Colonic mucosa (tissue), 4 donors: Measurements from ENCODE around the gene ARSI. TPM values are rescaled to one million over a fixed set of nuclear protein-coding genes. Genes with fewer than 3 reads are reported as not detected.

Source experiments
- DNase-seq: peaks from one replicate; pipeline ENCODE4 v3.0.0-alpha.2; 2020
- H3K27ac ChIP-seq: fragments of 200-600 bp; one replicate; pipeline ENCODE4 v1.8.0; 2021
- H3K27me3 ChIP-seq: fragments of 200-600 bp; one replicate; pipeline ENCODE4 v1.8.0; 2021
- H3K36me3 ChIP-seq: fragments of 200-600 bp; one replicate; pipeline ENCODE4 v1.8.0; 2021
- H3K4me1 ChIP-seq: fragments of 200-600 bp; one replicate; pipeline ENCODE4 v1.8.0; 2021; ENCODE audit warnings: mild to moderate bottlenecking
- H3K4me3 ChIP-seq: fragments of 200-600 bp; one replicate; pipeline ENCODE4 v1.8.0; 2021
- H3K9ac ChIP-seq, 2 donors: one replicate each; pipeline ENCODE4 v1.7.0; 2013; ENCODE audit warnings: control low read depth in 2 of 2, low read depth in 2 of 2, low read length in 2 of 2
- H3K9me3 ChIP-seq: fragments of 200-600 bp; one replicate; pipeline ENCODE4 v1.8.0; 2021
- intact Hi-C: fragments of 100-400 bp; cut with DNase I; formaldehyde crosslinking; loops from one replicate; pipeline ENCODE4 v1.14.1; 2022
- total RNA-seq, 2 donors: library from RNA; stranded (reverse); fragmentation: NEBNext Ultra II Directional in 1 of 2; extraction: Animal tissue kit (Norgen Biotek cat#: 25700) in 1 of 2; gene quantifications; one replicate each; pipeline ENCODE4 v1.2.1, GENCODE V29; 2021
- TF ChIP-seq, protein P1 (sequence below): fragments of 200-600 bp; IDR thresholded peaks from one replicate; pipeline ENCODE4 v1.8.0; 2022; ENCODE audit warnings: antibody characterized with exemption, mild to moderate bottlenecking
- donor health status: healthy.
- donor health status: DM: no; HTN: no; CAD: no.
- donor health status: DM: no; HTN: no; CAD: no.

ARSI gene
- total RNA-seq, 2 donors from 2014 or later, result 0.17 to 0.69 TPM

DNA sequence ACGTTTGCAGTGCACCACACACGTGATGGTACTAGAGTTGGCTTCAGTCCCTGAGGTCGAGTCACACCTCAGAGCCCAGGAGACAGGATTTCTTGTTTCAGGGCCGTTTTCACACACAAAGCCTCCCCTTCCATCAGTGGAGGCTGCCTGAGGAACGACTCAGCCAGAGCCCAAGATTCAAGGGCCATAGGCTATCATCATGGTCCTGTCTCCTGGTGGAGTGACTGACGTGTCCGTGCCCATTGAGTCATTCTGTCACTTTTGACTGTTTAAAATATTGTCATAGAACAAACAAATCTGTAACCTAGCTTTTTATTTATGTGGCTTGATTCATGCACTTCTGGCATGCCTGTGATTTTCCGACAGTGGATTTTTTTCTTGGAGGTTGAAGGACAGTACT, 41.5 kb downstream of the ARSI start:
- Histone ChIP-seq H3K9me3 (no peaks in the 10 kb centered on the region), H3K27ac (no peak overlapping the region), H3K4me1 (no peaks in the 10 kb centered on the region), H3K27me3 (no peaks in the 10 kb centered on the region), H3K9ac (no peak overlapping the region), H3K36me3 (no peaks in the 10 kb centered on the region), H3K4me3 (no peak overlapping the region)
- no peak for DNase-seq
- intact Hi-C loops, result no loop called here
- TF ChIP-seq, protein P1, sequence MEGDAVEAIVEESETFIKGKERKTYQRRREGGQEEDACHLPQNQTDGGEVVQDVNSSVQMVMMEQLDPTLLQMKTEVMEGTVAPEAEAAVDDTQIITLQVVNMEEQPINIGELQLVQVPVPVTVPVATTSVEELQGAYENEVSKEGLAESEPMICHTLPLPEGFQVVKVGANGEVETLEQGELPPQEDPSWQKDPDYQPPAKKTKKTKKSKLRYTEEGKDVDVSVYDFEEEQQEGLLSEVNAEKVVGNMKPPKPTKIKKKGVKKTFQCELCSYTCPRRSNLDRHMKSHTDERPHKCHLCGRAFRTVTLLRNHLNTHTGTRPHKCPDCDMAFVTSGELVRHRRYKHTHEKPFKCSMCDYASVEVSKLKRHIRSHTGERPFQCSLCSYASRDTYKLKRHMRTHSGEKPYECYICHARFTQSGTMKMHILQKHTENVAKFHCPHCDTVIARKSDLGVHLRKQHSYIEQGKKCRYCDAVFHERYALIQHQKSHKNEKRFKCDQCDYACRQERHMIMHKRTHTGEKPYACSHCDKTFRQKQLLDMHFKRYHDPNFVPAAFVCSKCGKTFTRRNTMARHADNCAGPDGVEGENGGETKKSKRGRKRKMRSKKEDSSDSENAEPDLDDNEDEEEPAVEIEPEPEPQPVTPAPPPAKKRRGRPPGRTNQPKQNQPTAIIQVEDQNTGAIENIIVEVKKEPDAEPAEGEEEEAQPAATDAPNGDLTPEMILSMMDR, result no peak

DNA sequence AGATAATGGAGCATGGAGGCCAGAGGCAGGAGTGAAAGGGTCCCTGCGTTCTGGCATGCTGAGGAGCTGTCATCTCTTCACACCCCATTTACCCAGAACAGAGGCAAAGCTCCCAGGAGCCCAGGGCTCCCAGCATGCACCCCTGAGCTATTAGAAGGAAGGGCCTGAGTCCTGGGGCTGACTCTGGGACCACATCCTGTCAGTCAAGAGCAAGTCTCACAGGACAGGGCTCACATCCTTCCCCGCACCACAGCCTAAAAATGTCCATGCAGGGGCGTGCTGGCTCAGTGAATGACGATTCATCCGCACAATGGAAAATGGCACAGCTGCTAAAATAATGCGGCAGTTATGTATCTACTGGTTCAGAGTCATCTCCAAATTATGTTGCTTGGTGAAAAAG, 44.6 kb downstream of the ARSI start:
- Histone ChIP-seq H3K27me3 (no peaks in the 10 kb centered on the region), H3K9ac (no peak overlapping the region), H3K4me3 (no peak overlapping the region), H3K27ac (no peak overlapping the region), H3K9me3 (no peaks in the 10 kb centered on the region), H3K36me3 (no peaks in the 10 kb centered on the region), H3K4me1 (no peaks in the 10 kb centered on the region)
- intact Hi-C loops, result no loop called here
- DNase-seq, result no peak
- TF ChIP-seq, protein P1, result no peak

DNA sequence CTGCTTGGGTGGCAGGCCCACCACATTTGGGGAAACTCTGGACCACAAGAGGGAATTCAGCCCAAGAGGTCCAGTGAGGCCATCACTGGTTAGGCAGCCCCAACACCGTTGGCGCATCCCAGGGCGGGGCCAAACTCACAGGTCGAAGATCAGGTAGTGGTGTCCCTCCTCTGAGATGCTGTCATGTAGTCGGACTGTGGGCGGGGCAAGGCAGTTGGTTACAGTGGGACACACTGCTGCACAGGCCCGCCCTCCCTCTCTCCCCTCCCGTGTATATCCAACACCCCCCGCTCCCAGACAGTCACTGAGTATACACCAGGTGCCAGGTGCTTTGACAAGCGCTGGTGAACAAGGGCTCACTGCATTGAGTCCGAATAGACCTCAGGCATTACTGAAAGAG, 45.3 kb downstream of the ARSI start:
- DNase-seq, result no peak
- Histone ChIP-seq H3K36me3 (no peaks in the 10 kb centered on the region), H3K27me3 (no peaks in the 10 kb centered on the region)

DNA sequence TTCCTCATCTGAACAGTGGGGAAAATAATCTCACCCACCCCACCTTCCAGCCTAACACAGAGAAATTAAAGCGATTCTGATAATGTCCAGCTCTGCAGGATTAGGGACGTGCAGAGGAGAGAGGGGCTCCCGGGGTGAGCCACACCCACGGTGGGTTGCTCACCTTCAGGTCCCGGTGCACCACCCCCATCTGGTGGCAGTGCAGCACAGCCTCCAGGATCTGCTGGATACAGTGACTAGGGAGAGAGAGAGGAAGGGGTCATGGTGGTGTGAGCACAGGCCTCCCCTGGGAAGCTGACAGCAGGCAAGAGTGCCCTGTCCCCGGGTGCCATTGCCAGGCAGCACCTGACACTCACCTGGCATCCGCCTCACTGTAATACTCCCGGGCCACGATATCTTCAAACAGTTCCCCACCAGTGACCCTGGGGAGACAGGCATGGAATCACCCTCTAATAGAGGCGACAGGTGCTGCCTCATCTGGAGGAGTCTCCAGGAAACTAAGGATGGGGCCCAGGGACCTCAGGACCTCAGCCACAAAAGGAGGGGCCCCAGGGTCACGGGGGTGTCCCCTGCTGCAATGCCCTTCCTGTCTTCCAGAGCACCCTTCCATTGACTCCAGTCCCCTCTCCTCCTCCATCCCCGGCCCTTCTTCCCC, 46.2 kb downstream of the ARSI start:
- Histone ChIP-seq H3K9ac (no peak overlapping the region), H3K4me1 (no peaks in the 10 kb centered on the region), H3K27ac (no peak overlapping the region), H3K4me3 (no peak overlapping the region), H3K9me3 (no peaks in the 10 kb centered on the region), H3K27me3 (no peaks in the 10 kb centered on the region), H3K36me3 (no peaks in the 10 kb centered on the region)
- TF ChIP-seq, protein P1, result no peak
- DNase-seq, result no peak
- intact Hi-C loops, result no loop called here

More for the DNA sequence above, 45.3 kb downstream of the ARSI start:
- no peak overlapping the region for H3K27ac ChIP-seq
- no peaks in the 10 kb centered on the region for H3K4me1 ChIP-seq
- no peaks in the 10 kb centered on the region for H3K9me3 ChIP-seq
- no peak overlapping the region for H3K4me3 ChIP-seq
- no peak overlapping the region for H3K9ac ChIP-seq
- TF ChIP-seq, protein P1, result no peak
- intact Hi-C loops, result no loop called here

DNA sequence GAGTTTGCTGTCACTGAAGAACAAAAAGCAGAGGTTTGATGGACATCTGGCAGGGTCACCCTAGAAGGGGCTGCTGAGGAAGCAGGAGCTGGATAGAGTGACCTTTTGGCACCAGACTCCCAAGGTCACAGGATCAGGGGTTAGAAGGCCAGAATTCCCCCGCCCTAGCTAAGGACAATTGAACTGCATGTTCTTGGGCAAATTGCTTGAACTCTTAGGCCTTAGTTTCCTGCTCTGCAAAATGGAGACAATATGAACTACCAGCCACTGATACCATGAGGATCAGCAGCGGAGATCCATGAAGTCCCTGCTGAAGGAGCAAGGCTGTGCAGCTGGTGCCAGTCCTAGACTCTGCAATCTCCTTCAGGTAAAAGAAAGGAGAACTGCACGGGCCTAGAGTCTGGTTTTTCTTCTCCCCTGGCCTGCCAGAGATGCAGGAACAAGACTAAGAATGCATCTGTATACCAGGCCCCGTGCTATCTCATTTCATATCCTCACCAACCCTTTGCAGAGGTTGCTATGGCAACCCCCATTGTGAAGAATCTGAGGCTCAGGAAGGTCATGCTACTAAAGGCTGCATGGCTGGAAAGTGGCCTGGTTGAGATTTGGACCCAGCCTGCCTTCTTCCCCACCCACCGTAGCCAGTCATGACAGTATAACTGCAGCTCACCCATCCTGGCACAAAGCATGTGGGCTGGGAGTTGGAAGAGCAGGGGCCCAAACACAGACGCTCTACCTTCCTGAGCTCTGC, 46.9 kb downstream of the ARSI start:
- Histone ChIP-seq H3K27me3 (no peaks in the 10 kb centered on the region), H3K9ac (no peak overlapping the region), H3K4me1 (no peaks in the 10 kb centered on the region), H3K27ac (no peak overlapping the region), H3K36me3 (no peaks in the 10 kb centered on the region), H3K4me3 (no peak overlapping the region), H3K9me3 (no peaks in the 10 kb centered on the region)
- intact Hi-C loops, result no loop called here
- DNase-seq, result no peak
- TF ChIP-seq, protein P1, result no peak
